ENCODE data around the gene IARS1. TPM values are rescaled to one million over a fixed set of nuclear protein-coding genes. Genes with fewer than 3 reads are reported as not detected.
A peak's percentile ranks its signal among the peaks of the same experiment; 100 is the strongest.

Gene IARS1
- 88.3 and 110 TPM in 2 replicates for total RNA-seq

DNA sequence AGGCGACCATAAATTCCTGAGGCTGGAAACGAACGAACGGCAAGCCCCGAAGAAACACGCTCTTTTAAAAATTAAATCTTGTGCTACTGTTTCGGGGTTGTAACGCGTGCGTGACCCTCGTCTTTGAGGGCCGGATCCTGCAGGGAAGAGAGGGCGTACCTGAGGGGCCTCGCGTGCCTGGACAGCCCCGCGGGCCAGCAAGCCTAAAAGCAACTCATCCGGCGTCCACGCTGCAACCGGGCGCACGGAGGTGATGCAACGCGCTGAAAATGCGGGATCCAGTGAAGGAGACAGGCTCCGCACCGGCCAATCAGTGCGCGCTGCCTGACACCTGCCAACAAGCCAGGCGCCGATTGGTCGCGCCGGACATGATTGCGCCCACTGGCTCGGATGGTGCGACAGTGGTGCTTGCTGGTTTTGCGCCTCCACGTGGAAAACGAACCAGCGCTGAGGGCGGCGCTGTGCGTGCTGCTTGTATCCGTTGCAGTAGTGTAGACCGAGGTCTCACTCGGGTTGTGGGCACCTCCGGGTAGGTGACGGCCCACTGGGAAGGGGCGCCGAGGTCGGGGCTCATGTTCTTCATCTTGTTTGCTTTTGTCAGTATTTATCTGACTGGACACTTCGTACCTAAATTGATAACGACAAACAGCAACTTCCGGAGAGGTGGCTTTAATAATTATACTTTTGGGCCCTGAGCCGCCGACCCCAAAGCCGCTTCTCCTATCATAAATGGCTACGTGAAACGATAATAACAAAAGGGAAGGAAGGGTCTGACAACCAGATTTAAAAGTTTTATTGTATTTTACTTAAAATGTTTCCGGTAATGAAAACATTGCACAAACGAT is at the start of gene IARS1:
IARS1 (minus strand) TSS at position 246 of the 845 bp plus-strand sequence. CDS start 4,278 bp downstream, outside the sequence.
- peak; percentile 99 for DNase-seq (ENCODE audit: low read depth in 2 of 2)

DNA sequence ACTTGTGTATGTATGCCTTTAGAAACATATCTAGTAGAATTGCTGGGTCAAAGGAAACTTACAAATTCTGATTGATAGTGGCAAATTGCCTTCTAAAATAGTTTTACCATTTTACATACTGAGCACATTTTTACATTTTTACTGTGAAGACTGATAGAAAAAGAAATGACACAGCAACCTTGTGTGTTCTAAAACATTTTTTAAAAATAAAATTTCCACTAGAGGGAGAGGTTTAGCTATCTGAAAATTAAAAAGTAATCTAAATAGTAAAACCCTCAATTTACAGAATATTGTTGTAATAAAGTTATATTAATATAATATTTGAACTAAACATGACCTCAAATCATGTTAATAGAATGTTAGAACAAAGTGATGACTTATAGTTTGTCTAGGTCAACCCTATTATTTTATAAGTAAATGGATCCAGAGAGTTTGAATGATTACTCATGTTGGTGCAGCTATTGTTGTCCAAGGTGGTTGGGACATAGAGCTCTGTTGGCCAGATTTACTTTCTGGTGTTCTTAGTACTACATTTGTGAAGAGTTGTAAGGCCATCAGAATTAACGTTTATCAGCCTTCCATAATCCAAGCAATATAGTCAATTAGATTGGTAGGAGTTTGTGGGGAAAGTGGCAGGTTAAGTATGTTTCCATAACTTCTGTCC is 49.5 kb upstream of the IARS1 start:
- peak; percentile 3 to 7 for DNase-seq (ENCODE audit: low read depth in 2 of 2)

DNA sequence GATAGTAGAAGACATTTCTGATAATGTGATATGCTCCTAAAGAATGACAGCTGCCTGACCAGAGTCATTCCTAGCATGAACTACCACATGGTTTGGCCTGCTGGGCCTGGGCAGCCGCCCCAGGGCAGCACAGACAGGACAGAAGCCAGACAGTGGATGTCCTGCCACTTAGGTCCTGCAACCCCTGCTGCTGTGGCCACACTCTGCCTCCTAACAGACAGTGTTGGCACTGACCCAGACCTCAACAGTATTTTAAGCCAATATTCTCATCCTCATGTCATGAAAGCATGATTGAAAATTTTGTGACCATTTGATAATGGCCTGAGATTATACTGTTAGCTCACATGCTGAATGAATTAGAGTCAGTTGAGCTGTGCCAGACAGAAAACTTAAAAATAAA is 48.1 kb upstream of the IARS1 start:
- no peak for DNase-seq (ENCODE audit: low read depth in 2 of 2)

DNA sequence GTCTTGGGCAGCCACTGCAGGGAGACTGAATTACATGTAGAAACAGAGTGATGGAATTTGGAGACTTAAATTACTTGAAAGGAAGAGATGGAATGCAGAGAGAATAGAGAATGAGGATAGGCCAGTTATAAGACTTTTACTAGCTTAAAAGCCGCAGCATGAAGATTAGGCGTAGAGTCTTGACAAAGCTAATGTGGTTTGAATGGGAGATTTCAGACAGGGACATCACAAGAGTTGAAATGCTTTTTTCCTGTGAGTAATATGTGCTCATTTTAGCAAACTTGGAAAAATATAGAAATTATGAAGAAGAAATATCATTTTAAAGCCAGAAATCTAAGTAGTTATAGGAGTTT is 39.8 kb upstream of the IARS1 start:
- DNase-seq (ENCODE audit: low read depth in 2 of 2): no peak

DNA sequence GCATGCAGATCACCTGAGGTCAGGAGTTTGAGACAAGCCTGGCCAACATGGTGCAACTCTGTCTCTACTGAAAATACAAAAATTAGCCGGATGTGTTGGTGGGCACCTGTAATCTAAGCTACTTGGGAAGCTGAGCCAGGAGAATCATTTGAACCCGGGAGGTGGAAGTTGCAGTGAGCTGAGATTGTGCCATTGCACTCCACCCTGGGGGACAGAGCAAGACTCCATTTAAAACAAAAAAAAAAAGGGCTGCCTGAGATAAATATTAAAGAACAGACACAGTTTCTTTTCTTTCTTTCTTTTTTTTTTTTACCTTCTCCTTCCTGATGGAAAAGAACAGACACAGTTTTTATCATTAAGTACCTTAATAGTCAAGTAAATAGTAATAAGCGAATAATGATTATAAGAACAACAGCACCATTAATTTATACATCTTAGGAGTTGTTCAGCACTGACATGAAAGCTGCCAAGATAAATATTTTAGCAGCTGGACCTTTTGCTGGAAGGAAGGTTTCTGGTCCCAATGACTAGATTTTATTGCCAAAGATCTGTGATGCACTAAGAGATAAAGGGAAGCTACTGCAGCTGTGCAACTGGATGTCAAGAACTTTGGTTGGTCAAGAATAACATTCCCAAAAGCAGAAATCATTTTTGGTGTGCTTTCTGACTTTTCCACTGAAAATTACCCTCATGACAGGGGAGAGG is 39.2 kb upstream of the IARS1 start:
- DNase-seq (ENCODE audit: low read depth in 2 of 2): no peak

DNA sequence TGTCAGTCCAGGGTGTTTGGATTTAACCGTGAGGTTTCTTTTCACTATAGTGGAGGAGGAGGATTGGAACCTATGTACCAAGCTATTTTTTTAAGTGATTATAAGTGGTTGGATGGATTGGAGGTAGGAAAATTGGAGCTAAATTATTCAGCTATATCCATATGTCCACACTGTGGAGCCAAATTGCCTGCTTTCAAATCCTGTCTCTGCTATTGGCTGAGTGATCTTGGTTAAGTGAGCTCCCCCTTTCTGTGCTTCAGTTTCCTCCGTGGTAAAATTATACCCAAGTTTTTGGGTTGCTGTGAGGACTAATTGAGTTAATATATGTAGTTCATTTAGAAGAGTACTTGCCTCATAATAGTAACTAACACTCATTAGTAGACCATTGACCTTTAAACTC is 34.7 kb upstream of the IARS1 start:
- DNase-seq (ENCODE audit: low read depth in 2 of 2): peak; percentile 64 to 66

DNA sequence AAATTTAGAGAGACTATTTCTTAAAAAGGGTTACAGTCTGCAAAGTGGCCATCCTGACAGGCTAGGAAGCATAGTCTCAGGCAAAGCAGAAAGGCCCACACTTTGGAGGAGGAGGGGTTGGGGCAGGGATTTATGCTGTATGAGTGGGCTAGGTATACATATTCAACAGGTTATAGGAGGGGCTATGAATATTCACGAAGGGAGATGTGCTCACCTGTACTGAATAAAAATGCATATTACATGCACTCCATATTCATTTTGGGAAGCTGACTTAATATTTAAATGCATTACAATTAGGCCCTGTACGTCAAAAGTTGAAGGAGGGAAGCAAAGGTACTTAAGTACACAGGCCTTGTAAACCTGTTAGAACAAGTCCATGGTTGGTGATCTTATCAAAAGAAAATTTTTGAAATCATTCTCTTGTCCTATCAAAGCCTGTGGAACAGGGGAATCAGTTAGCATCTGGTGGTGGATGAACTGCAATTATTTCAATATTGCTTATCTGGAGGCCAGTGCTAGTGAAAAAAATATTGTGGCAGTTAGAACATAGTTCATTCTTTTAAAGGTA is 33.9 kb upstream of the IARS1 start:
- DNase-seq (ENCODE audit: low read depth in 2 of 2): no peak

DNA sequence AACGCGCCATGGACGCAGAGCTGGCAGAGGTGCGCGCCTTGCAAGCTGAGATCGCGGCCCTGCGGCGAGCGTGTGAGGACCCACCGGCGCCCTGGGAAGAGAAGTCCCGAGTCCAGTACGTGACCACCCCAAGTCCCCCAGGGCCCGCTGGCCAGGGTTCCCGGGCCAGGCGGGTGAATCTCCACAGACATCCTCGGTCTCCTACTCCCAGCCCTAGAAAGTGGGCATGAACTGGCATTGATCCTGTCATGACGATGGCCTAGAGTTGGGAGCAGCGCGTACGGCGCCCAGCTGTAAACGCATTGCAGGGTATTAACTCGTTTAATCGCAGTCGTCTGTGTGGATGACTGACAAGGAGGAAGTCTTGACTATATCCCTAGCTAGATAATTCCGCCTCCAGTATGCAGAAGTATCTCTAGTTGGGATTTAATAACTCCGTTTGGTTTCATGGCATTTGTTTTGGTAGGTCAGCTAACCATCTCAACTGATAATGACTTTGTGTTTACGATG is 32.5 kb upstream of the IARS1 start:
- DNase-seq (ENCODE audit: low read depth in 2 of 2): no peak

DNA sequence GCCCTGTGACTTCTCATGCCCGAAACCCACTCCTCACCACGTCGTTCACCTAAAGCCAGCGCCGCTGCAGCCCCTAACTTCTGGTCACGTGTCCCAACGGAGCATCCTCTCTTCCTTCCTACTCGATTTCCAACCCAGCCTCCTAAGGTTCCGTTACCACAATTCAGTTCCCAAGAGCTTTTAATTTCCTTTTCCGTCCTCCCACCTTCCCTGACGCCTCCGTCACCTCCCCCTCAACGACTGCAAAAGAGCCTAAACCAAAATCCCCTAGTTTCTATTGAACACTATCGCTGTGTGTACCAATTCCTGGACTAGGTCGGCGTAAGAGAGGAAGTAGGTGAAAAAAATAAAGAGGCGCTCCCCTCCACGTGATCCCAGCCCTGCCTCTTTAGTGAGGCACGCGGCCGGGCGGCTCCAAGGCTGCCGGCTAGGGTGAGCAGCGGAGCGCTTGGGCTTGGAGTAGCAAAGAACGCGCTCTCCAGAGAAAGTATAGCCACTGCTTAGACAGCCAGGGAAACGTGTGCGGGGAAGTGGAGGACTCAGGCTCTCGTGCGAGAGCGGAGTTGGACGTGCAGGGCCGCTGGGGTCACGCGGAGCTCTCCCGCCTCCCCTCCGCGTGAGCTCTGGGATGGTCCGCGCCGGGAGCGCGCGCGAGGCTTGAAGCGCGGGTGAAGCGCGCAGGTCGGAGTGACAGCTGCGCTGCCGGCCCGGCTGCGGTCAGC is 31.9 kb upstream of the IARS1 start, which contains the start of the genes CENPP and NOL8:
CENPP (plus strand) TSS at position 685 of the 722 bp plus-strand sequence.
NOL8 (minus strand) TSS at position 82 of the 722 bp plus-strand sequence. CDS start 1,189 bp downstream, outside the sequence.
- DNase-seq (ENCODE audit: low read depth in 2 of 2): peak; percentile 93

DNA sequence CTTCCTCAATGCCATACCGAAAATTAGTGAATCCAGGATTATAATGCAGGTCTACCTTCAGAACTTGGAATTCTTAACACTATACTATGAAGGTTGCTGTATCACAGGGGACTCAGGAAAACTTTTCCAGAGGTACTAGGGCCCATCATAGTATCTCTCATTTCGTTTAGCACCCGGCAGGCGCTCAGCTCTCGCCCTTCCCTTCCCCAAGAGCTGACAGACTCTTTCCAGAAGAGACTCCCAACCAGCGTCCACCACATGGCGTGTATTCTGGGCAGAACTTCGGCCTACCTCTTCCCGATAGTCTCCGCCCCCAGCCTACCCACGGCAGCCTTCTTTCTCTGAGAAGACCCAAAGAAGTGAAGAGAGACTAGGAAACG is 31.4 kb upstream of the IARS1 start:
- DNase-seq (ENCODE audit: low read depth in 2 of 2): peak in 1 of 2 donors; percentile 1

DNA sequence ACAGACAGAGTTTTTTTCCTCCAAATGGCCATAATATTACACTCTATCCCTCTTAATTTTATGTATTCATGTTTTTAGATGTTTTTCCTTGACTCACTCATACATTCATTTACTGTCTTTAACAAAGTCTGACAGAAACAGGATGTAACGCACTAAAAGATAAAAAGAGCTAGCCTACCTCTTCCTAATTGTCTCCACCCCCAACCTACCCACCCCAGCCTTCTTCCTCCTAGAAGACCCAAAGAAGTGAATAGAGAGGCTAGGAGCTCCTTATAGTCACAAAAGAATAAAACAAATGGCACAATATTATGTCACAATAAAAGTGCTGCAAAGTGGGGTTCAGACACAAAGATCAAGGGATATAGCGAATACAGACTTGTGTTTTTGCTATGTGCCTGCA is 30.9 kb upstream of the IARS1 start:
- DNase-seq (ENCODE audit: low read depth in 2 of 2): no peak

DNA sequence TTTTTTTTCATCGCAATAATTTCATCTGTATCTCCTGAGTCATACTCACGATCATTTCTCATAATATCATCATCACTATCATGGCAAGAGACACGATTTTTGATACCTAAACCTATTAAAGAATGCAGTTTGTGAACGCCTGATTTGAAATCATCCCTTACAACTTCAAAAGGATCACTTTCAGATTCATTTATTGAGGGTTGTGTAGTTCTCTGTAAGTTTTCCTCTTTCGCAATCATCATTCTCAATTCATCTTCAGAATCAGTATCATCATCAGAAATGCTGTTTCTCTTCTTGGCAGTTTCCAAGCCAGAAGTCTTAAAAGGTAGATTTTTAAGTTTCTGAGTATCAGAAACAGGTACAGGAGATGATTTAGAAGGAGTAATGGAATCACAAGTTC is 22.0 kb upstream of the IARS1 start:
- DNase-seq (ENCODE audit: low read depth in 2 of 2): no peak

DNA sequence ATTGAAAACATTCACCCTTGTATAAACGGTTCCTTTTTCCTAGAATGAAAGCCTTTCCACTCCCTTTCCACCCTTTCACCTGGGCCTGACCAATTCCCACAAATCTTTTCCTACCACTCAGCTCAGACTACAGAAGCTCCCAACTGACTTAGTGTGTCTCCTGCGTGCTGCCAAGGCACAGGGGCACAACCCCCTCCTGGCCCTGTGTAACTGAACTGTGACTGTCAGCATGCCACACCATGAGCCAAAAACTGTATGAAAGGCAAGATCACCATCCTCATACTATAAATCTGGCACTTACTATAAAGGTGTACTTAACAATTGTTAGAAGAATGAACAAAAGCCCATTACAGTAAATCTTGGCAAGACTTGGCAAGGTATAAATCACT is 20.1 kb upstream of the IARS1 start:
- DNase-seq (ENCODE audit: low read depth in 2 of 2): no peak

DNA sequence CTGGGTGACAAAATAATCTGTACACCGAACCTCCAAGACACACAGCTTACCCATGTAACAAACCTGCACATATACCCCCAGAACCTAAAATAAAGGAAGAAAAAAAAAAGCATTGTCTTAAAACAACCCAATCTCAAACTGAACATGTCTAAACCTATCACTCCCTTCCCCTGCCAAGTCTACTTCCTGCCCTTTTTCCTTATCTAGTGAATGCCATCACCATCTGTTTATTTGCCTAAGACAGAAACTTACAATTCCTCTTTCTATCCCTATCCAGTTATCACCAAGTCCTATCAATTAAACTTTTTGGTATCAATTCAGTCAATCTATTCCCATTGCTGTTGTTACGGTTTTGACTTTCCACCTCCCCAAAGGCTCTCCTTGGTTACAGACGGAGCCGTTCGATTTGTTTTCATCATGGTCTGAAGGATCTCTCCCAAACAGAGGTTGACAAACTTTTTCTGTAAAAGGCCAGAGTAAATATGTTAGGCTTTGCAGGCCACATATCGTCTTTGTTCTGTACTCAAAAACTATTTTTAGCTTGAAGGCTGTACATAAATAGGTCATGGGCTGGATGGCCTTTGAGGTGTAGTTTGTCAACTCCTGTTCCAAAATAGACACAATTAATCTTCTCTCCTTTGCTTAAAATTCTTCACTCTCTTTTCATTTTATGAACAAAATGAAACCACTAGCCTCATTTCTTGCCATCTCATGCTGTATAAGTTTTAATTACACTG is 19.6 kb upstream of the IARS1 start:
- DNase-seq (ENCODE audit: low read depth in 2 of 2): peak; percentile 26 to 60

DNA sequence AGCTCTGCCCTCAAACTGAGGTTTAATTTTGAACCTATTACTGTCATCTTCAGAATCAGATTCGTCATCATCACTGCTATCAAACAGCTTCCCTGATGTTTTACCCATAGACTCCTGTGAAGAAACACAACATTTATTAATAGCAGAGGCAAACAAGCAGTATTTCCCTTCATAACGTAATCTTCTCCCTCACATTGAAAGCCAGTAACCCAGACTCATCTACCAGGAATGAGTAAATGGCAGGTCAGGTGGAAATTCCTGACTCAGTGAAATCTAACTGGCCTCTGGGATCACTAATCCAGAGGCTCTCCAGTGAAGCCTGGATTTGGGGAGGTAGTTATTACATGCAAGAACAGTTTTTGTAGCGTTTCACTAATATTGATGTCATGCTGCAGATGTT is 17.1 kb upstream of the IARS1 start:
- DNase-seq (ENCODE audit: low read depth in 2 of 2): no peak

DNA sequence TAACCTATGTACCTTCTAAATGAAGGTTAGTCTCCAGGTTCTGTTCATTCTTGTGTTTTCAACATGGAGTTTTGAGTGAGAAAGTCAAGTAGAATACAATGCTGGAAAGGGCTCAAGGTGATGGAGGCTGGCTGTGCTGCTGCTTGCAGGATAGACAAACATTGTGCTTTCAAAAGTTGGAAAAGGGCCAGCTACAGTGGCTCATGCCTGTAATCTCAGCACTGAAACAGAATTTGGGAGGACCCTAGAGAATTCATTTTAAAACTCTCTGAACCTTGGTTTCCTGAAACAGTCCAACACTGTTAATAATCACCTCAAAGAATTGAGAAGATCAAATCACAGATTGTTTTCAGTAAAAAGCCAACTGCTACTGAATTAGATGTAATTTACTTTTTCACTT is 15.4 kb upstream of the IARS1 start:
- DNase-seq (ENCODE audit: low read depth in 2 of 2): peak; percentile 13 to 50

DNA sequence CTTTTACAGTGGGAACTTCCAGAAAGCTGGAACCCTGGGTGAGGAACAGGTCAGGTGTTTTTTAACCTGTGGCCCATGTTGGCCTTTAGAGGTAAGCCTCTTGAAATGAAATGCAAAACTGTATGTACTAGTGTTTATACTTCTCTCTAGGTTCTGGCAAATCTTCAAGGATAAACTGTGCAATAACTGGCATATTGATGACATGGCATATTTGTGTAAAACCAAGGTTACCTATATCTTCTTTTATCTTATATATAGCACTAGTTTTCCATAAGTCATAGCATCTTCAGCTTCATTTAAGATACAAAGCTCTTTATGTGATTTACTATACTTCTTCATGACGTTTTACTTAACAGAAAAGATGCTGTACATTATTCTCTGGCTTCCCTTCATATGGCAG is 7.4 kb upstream of the IARS1 start:
- no peak for DNase-seq (ENCODE audit: low read depth in 2 of 2)

DNA sequence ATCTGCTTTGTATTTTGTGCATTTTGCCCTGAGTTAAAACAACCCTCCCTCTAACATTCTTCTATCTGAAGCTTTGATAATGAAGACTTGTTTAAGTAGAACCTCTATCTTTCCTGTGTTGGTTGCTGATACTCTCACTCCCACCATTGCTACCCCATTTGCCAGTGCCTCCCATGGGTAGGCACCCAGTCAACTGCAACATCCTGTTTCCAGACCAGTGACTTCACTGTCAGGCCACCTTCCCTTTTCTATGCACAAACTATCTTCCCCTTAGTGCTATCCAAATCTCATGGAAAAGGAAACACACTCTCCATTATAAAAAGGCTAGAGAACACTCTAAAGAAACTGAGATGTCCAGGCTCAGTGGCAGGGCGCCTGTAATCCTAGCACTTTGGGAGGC is 5.6 kb upstream of the IARS1 start:
- DNase-seq (ENCODE audit: low read depth in 2 of 2): no peak

DNA sequence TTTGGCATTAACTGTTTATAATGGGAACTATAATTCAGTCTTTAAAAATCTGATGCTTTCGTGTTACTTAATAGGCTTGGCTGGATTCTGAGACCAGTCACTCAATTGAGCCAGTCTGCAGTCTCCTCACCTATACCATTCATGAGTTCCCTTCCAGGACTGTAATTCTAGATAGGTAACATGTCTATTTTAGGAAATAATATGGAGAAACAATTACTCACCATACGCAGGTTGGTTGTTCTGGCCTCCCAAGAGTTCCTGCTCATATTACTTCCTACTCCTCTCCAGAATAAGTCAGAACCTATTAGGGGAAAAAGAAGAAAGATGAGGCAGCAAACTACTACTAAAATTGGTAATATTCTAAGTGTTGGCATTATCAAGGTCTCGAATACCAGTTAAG is 4.5 kb upstream of the IARS1 start:
- DNase-seq (ENCODE audit: low read depth in 2 of 2): no peak

DNA sequence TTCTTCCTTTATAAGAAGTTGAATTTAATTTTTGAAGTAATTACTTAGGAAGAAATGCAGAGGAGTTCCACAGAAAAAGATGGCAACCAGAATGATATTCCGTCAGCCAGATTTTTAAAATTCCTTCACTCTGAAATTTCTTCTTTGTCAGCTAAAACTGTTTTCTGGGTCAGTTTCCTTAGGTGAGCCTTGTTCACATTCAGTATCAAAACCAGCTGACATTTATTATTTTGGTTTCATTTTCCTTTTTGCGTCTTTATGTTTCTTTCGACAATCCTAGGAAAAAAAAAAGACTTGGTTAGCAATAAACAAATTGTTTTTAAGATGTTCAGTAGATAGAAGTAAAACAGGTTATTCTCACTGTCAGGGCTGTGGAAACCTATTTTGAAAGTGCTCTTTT is 4.1 kb upstream of the IARS1 start:
- no peak for DNase-seq (ENCODE audit: low read depth in 2 of 2)

Measured in lung microvascular endothelial cell (primary cell).